VCaP (cell line): ENCODE data around the gene NEDD4.
A peak's percentile ranks its signal among the peaks of the same experiment; 100 is the strongest.

Source experiments
- H3K27ac ChIP-seq: fragments of 450-650 bp; 2 replicates; pipeline ENCODE4 v1.5.1; 2017
- CTCF ChIP-seq: fragments of 450-650 bp; conservative IDR thresholded peaks from 2 replicates; pipeline ENCODE4 v1.5.1; 2017; ENCODE audit warnings: mild to moderate bottlenecking, moderate library complexity

NEDD4 gene

DNA sequence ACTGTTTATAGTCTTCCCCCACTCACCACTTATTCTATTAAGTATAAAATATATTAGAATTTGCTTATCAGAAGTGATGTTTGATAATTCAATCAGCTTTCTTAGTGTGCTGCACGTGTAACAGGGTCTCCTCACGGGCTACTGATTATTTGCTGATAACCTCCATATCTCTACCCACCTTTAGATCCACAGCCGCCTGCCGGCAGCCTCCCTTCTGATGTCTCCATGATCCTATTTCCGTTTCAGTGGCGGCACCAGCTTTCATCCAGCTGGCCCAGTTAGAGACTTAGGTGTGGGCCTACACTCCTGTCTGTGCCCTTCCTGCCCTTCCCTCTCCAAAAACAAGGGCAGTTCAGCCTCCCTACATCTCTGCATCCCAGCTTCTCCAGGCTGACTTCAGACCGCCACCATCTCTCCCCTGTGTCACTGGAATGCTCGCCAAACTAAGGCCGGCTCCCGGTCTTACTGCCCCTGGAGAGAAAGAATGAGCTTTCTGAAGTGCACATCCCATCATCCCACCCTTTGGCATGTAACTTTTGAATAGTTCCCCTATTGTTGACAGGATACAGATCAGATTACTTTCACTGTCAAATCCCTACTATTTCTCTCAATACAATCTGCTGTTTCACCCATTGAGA lies 173.9 kb downstream of the NEDD4 start:
- no peak for TF ChIP-seq CTCF
- no peak overlapping the region for H3K27ac ChIP-seq

DNA sequence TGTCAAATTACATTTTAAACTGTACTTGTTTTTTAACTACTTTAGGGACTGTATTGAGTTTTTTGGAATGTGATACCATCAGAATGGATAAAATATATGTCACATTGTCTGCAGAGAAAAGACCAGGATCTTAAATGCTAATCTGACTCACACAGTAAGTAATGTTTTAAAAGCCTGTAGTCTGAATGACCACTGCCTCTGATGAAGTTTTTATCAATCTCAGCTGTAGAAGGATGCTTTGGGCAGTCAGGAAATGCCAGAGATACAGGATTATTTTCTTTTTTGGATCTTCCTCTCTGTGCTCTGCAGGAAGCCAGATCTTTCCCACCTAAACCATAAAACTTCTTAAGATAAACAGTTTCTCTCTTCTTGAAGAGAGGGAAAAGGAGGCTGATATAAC lies 177.4 kb downstream of the NEDD4 start:
- TF ChIP-seq CTCF = no peak

GRCh38 chr15:55802600-55803376 lies 190.6 kb downstream of the NEDD4 start:
- no peak for TF ChIP-seq CTCF
- H3K27ac ChIP-seq = no peak overlapping the region

More for the DNA sequence above, 177.4 kb downstream of the NEDD4 start:
- no peak overlapping the region for H3K27ac ChIP-seq

DNA sequence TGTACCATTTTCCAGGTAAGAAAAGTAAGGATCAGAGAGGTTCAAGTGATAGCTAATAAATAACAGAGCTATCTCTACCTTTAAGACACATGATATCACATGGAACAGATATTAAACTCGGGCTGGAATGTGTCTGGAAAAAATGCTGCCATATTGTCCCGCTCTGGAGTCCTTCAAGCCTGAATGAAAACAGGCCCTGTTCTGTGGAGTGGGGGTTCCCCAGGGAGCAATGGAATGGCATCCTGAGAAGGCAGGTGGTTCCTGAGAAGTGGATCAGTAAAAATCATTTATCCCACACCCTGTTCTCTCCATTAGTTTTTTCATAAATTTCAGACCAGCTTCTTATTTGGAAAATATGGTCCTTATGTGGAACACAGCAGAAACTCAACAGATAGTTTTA lies 193.2 kb downstream of the NEDD4 start:
- no peak for TF ChIP-seq CTCF

DNA sequence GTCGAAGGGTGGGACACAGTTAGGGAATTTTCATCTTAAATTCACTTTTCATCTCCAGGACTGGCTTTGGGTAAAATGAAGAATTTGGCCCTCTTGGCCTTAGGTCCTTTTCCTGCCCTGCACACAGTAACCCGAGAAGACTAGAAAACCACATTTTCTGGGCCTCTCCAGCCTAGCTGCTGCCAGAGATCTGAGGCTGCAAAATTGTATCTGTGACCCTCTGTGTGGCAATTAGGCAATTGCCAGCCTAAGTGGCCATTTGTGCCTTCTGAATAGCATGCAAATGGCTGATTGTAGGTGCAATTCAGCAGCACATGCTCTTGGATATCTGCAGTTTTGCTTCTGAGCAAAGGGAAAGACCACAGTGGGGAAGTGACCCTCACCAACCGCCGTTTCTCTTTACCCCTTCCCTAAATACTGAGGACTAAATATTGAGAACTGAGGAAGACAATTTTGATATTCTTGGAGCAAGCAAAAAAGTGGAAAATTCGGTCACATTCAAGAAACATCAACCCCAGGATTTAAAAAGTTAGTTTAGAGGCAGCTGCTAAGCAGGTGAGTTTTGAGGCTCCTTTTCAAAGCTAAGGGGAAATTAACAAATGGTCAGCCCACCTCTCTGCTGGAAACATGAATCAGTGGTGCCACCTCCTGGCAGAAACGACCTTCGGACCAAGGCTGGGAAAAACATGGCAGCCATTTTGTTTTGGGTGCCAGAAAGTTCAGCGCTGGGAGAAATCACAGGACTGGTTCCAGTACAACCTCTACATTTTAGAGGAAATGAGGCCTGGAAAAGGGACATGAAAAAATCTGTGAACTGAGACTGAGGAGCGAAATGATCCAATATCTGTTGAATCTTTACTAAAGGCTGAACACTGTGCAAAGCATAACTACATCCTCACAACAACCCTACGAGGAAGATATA lies 193.9 kb downstream of the NEDD4 start:
- peak; percentile 38 for TF ChIP-seq CTCF
- no peak overlapping the region for H3K27ac ChIP-seq

More for the DNA sequence above, 193.2 kb downstream of the NEDD4 start:
- H3K27ac ChIP-seq = no peak overlapping the region

DNA sequence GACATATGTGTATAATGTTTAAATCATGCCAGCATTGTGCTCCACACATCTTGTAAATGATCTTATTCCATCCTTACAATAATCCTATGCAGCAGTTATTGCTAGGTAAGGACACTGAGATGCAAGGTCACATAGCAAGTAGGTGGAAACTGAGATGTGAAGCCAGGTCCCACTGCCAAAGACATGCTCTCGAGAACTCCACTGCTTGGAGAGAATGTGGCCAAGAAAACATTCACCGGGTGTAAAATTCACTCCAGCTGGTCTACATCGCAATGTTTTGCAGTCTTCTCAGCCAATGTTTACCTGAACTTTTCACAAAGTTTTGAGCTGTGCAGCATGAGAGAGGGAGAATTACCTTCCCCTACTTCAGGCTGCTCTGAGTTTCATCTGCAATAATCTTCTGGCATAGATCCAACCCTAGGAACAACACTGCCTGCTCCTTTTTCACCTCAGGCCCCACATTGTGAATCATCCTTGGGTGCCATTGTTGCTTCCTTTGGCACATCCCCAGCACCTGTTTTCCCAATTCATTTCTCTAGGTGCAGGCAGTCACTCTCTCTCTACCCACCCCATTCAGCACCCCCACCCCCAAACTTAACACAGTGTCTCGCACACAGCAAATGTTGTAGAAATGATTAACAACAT lies 197.0 kb downstream of the NEDD4 start:
- no peak for TF ChIP-seq CTCF
- H3K27ac ChIP-seq = no peak overlapping the region

DNA sequence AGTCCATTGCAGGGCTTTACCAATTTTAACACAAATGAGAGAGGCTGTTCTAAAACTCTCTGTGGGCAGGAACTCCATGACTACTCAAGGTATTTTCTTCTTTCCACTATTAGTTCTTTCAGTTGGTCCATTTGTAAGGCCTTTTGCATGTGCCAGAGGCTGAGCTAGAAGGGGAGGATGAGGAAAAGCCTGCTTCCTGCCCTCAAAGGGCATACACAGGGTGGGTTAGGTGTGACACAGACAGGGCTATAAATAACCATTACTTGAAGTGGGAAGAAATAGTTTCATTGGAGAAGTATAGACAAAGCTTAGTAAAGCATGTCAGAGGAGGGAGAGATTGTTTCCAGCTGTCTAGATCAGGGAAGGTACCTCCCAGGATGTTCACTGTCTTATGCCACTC lies 198.4 kb downstream of the NEDD4 start:
- TF ChIP-seq CTCF = no peak
- no peak overlapping the region for H3K27ac ChIP-seq
